LNCAP (cell line): ENCODE results near the gene NRCAM.

Experiments used
- CTCF ChIP-seq: fragments of 450-650 bp; IDR thresholded peaks from 2 replicates; pipeline ENCODE4 v1.5.1; 2017; ENCODE audit warnings: mild to moderate bottlenecking

The NRCAM gene

GRCh38 chr7:108455551-108455997 is 662 bp downstream of the NRCAM start:
- no peak for TF ChIP-seq CTCF

DNA sequence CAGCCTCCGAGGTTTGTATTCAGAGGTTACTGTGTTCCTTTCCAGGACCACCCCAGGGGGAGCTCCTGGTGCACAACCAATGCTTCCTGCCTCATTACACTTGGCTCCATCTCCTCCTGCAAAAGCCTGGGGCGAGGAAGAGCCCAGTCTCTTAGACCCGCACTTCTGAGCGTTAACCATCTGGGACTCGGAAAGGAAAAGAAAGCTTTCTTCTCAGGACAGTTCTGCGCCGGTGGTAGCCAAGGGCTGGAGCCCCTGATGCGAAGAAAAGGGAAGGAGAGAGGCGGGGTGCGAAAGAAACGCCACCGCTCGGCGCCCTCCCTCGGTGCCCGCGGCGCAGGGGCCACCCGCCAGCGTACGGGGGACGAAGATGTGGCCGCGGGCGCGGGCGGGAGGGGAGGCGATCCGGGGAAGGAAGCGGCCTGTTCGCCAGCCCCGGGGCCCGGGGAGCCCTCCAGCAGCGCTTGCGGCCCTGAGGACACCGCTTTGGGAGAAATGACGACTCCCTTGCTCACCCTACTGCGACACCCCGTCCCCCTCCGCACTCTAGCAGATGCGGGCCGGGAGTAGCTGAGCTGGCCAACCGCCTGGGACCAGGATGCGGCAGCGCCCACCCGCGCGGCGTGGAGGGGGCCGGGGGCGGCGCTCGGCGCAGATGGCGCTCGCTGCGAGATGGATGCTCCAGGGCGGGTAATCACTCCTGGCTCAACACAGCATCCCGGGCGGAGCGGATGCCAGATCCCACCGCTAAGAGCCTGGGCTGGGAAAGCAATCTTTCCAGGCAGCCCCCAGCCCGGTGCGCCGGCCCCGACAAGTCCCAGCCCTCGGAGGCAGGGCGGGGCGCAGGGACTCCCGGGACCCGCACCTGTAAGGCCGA is 1.3 kb downstream of the NRCAM start:
- TF ChIP-seq CTCF = no peak

DNA sequence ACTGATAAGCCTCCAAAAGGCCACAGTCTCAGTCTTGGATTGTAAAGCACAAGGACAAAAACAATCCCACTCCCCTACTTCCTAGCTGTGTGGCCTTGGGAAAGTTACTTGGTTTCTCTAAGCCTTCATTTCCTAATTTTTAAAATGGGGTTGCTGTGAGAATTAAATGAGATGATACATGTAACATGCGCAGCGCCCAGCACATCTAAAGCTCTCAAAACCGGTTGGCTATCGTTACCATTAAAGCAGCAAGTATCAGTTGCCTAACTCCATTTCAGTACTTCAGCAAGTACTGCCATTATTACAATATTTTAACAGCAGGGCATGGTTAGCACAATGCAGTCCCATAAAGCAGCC is 1.9 kb downstream of the NRCAM start:
- no peak for TF ChIP-seq CTCF

DNA sequence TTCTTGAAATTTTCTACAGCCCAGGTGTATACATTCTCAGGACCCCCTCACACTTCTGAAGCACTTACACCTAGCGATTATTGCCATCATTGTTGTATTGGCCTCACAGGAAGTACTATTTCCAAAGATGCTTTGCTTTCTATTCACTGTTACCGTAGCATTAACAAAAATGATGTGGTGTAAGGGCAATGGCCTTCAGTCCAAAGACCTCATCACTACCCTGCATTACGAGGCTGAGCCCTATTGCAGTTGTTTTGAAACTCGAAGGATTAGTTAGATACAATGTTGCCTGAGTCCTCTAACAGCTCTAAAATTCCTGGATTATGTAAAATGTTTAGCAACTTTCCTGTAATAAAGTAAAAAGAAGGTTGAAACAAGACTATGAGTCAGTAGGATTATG is 2.9 kb downstream of the NRCAM start:
- TF ChIP-seq CTCF = no peak

DNA sequence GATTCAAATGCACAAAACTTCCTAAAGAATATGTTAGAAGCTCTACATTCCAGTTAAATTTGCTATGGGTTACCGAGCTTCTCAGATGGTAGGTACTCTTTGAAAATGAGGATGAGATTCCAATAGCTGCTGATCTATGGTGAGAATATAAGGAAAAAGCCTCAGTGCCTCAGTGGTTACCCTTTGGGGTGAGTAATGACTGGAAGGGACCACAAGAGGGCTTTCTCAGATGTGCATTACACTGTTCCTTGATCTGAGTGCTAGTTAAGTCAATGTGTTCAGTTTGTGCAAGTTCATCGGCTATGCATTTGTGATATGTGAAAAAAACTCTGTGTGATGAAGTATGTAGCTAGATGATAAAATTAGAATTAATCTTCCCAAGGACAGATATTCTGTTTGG is 3.5 kb downstream of the NRCAM start:
- peak; percentile 47 for TF ChIP-seq CTCF

DNA sequence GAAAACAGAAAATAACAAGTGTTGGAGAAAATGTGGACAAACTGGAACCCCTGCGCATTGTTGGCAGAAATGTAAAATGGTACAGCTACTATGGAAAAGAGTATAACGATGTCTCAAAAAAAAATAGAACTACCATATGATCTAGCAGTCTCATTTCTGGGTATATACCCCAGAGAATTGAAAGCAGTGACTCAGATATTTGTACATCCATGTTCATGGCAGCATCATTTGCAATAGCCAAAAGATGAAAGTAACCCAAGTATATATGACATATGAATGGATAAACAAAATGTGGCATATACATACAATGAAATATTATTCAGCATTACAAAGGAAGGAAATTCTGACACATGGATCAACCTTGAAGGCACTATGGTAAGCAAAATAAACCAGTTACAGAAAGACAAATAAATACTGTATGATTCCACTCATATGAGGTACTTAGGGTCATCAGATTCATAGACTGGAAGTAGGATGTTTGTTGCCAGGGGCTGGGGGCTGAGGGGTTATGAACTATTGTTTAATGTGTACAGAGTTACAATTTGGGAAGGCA is 4.9 kb downstream of the NRCAM start:
- no peak for TF ChIP-seq CTCF

GRCh38 chr7:108450160-108450559 is 6.1 kb downstream of the NRCAM start:
- no peak for TF ChIP-seq CTCF
